ENCODE results near the gene CACNB1.
"Not testable (repeated sequence)": the region's sequence is repeated elsewhere in the genome, so short reads cannot be mapped to it uniquely, and the experiment has no call there.

GRCh38 chr17:39129544-39129943, 67.9 kb downstream of the CACNB1 start:
- not testable (repeated sequence) for TF ChIP-seq EP300, POLR2AphosphoS5 (IDR thresholded peaks at IDR 0.05)
- TF ChIP-seq, protein P1, sequence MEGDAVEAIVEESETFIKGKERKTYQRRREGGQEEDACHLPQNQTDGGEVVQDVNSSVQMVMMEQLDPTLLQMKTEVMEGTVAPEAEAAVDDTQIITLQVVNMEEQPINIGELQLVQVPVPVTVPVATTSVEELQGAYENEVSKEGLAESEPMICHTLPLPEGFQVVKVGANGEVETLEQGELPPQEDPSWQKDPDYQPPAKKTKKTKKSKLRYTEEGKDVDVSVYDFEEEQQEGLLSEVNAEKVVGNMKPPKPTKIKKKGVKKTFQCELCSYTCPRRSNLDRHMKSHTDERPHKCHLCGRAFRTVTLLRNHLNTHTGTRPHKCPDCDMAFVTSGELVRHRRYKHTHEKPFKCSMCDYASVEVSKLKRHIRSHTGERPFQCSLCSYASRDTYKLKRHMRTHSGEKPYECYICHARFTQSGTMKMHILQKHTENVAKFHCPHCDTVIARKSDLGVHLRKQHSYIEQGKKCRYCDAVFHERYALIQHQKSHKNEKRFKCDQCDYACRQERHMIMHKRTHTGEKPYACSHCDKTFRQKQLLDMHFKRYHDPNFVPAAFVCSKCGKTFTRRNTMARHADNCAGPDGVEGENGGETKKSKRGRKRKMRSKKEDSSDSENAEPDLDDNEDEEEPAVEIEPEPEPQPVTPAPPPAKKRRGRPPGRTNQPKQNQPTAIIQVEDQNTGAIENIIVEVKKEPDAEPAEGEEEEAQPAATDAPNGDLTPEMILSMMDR (IDR thresholded peaks at IDR 0.05) = not testable (repeated sequence)
